Measurements from ENCODE around the gene BIRC5.
A peak's percentile ranks its signal among the peaks of the same experiment; 100 is the strongest.
"Not testable (repeated sequence)": the region's sequence is repeated elsewhere in the genome, so short reads cannot be mapped to it uniquely, and the experiment has no call there.

The BIRC5 gene

DNA sequence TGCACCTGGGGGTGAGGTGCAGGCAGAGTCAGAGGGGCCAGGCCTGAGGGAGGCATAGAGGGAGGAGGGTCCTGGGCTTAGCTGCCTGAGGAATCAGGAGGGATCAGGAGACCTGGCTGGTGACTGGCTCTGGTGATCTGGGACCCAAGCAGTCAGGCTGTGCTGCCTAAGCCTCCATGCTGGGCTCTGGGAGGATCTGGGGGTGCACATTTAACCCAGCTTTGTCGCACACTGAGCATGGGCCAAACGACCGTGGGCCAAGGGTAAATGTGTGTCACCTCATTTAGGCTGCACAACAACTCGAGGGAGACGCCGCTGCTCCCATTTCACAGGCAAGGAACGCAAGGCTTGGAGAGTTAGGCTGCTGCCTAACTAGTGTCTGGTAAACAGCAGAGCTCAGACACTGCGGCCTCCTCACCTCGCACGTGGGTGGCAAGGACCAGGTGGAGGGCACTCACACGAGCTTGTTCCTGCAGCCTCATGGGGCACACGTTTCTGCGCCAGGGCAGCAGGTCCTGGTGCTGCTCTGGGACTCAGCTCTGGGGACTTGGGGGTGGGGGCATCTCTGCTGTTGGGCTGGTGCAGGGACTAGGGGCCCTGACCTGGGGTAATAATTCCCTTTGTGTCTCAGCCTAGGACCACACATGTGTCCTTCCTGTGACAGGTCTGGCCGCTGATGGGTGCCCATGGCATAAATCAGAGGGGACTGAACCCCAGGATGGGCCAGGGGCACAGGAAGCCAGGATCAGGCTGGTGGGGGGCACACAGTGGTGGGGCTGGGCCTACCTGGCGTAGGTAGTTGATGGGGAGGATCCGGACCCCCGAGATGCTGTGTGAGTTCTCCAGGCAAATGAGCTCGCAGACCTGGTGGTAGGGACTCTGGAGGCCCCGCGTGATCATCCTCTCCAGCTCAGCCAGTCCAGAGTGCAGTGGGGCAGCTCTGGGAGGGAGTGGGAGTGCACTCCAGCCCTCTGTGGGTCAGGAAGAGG lies 36.1 kb downstream of the BIRC5 start:
- TF ChIP-seq, protein P1, sequence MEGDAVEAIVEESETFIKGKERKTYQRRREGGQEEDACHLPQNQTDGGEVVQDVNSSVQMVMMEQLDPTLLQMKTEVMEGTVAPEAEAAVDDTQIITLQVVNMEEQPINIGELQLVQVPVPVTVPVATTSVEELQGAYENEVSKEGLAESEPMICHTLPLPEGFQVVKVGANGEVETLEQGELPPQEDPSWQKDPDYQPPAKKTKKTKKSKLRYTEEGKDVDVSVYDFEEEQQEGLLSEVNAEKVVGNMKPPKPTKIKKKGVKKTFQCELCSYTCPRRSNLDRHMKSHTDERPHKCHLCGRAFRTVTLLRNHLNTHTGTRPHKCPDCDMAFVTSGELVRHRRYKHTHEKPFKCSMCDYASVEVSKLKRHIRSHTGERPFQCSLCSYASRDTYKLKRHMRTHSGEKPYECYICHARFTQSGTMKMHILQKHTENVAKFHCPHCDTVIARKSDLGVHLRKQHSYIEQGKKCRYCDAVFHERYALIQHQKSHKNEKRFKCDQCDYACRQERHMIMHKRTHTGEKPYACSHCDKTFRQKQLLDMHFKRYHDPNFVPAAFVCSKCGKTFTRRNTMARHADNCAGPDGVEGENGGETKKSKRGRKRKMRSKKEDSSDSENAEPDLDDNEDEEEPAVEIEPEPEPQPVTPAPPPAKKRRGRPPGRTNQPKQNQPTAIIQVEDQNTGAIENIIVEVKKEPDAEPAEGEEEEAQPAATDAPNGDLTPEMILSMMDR (IDR thresholded peaks at IDR 0.05; ENCODE audit: low read depth, low read length, missing control alignments): no peak
- H3K4me3 ChIP-seq (ENCODE audit: low read depth, low read length): no peak overlapping the region
- no peak for DNase-seq (ENCODE audit: low read depth)

DNA sequence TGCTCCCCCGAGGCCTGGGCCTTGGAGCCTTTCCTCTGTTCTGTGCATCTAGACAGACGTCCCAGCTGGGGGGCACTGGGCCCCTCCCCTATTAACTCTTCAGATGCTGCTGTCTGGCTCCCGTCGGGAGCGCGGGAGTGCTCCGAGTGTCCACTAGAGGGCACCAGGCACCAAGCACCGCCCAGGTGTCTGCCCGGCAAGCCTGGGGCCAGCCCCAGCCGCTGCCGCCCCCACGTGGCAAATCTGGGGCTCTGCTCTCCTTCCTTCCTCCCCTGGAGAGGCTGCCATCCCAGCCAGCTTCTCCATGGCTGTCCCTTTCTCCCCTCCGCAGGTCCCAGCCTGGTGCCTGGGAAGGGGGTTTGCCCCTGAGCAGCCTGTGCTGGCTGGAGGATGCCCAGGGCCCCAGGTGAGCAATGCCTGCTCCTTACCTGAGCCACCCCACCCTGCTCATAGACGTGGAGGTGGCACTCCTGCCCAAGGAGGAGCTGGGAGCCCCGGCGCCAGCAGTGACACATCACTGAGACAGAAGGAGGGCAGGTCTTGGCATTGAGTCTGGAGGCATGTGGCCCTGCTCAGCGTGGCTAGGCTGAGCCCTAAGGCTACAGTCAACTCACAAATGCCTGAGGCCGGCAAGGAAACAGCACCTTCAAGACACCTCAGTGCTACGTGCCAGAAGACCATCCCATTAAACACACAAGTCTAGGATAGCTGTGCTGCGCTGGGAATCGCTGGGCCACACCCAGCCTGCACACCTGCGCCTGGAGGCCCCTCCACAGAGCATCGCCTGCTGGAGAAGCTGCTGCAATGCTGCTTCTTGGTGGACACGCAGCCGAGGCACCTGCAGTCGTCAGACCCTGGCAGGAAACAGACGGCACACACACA lies 37.1 kb downstream of the BIRC5 start:
- peak; percentile 45 for DNase-seq (ENCODE audit: low read depth)
- TF ChIP-seq, protein P1 (IDR thresholded peaks at IDR 0.05; ENCODE audit: low read depth, low read length, missing control alignments): peak; percentile 99
- no peak overlapping the region for H3K4me3 ChIP-seq (ENCODE audit: low read depth, low read length)

DNA sequence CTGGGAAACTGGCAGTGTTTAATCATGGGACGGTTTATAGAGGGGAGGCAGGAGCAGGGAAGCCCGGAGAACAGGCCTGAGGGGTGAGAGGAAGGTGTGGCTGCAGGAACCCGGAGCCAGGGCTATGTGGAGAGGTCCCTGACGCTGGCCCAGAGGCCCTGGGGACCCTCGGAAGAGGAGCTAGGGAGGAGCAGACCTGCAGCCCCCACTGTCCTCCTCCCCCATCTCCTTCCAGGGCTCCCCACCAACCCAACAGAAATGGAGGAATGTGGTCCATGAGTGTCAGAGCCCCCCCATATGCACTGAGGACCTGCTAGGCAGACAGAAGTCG lies 37.7 kb downstream of the BIRC5 start:
- TF ChIP-seq, protein P1 (IDR thresholded peaks at IDR 0.05; ENCODE audit: low read depth, low read length, missing control alignments): no peak
- DNase-seq (ENCODE audit: low read depth): no peak

DNA sequence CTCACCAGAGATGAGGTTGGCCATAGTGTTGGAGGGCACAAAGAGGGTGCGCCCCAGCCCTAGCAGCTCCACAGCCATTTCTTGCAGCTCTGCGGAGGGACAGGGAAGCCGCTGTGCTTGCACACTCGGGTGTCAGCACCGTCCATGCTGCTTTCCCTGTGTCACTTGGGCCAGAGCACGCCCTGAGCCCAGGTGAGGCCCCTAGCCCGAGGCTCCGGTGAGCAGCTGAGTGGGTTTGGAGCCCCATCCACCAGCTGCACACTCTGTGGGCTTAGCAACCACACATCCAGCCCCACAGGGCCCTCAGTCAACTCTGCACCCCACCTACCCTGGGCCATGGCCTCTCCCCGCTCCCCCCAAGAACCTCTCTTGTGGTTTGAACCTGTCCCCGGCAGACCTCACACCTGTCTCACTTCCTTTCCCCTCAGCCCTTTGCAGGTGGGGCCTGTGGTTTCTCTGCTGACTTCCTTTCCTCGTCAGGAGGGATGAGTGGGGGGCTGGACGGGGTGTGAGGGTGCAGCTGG lies 38.1 kb downstream of the BIRC5 start:
- TF ChIP-seq, protein P1 (IDR thresholded peaks at IDR 0.05; ENCODE audit: low read depth, low read length, missing control alignments): no peak
- H3K4me3 ChIP-seq (ENCODE audit: low read depth, low read length): no peak overlapping the region
- no peak for DNase-seq (ENCODE audit: low read depth)

More for the DNA sequence above, 37.7 kb downstream of the BIRC5 start:
- no peak overlapping the region for H3K4me3 ChIP-seq (ENCODE audit: low read depth, low read length)

DNA sequence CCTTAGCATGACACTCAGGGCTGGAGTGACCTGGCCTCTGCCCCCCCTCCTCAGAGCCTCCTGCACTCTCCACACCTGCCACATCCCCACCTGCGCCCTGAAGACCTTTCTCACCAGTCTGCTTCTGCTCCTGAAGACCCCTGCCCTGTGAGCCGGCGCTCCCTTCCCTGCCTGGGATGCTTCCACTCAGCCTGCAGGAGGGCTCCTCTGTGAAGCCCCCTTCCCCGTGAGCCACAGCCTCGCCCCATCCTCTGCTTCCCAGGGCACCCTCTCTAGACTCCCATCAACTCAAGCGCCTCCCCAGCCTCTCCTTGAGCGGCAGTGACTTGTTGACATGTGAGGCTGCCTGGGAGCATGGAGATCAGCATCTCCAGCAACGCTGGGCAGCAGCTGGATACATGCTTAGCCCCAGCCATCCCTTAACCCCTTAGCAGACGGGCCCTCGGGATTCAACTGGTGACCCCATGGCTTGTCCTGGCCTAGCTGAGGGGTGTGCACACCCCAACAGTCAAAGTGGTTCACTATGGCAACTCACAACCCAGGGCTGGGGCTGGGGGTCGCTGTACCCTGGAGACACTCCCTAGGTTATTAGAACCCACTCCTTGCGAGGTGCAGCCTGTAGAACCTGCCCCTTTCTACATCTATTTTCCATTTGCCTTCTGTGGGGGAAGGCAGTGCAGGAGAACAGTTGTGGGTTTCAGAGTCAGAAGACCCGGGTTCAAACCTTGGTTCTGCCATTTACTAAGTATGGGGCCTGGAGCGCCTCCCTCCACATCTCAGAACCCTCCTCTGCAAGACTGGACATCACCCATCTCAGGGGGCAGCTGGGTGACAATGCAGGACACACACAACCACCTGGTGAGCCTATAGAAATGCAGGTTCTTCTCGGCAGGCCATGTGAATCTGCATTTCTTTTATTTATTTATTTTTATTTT lies 38.9 kb downstream of the BIRC5 start:
- H3K4me3 ChIP-seq (ENCODE audit: low read depth, low read length): no peak overlapping the region
- no peak for DNase-seq (ENCODE audit: low read depth)
- TF ChIP-seq, protein P1 (IDR thresholded peaks at IDR 0.05; ENCODE audit: low read depth, low read length, missing control alignments): no peak

DNA sequence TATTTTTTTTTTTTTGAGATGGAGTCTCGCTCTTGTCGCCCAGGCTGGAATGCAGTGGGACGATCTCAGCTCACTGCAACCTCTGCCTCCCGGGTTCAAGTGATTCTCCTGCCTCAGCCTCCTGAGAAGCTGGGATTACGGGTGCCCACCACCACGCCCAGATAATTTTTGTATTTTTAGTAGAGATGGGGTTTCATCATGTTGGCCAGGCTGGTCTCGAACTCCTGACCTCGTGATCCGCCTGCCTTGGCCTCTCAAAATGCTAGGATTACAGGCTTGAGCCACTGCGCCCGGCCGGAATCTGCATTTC lies 39.5 kb downstream of the BIRC5 start:
- not testable (repeated sequence) for DNase-seq (ENCODE audit: low read depth); H3K4me3 ChIP-seq (ENCODE audit: low read depth, low read length)

Measured in GM12864 (cell line).